Stomach (tissue), 9 donors: ENCODE results near the gene ZNF503. TPM values are rescaled to one million over a fixed set of nuclear protein-coding genes. Genes with fewer than 3 reads are reported as not detected.

Source experiments
- DNase-seq, 2 donors: peaks; one replicate each; pipeline versions ENCODE4 v3.0.0 to v3.0.0-alpha.2; 2013 to 2019
- H3K27ac ChIP-seq, 5 donors: fragments of 200-600 bp in 4 of 5; sonication (generic) in 4 of 5; one replicate each; pipeline ENCODE4 v1.5.1; 2013 to 2019; ENCODE audit warnings: mild to moderate bottlenecking in 1 of 5, moderate library complexity in 1 of 5
- H3K27me3 ChIP-seq, 3 donors: fragments of 200-600 bp; sonication (generic); one replicate each; pipeline ENCODE4 v1.5.1; 2017 to 2019; ENCODE audit warnings: mixed run types in 1 of 3
- H3K36me3 ChIP-seq, 4 donors: fragments of 200-600 bp; sonication (generic); 1 replicate in 3 of 4; 2 replicates in 1 of 4; pipeline ENCODE4 v1.5.1; 2016 to 2019
- H3K4me1 ChIP-seq, 4 donors: fragments of 200-600 bp; sonication (generic); one replicate each; pipeline ENCODE4 v1.5.1; 2016 to 2019
- H3K4me3 ChIP-seq, 4 donors: fragments of 200-600 bp; sonication (generic) in 3 of 4; one replicate each; pipeline ENCODE4 v1.5.1; 2016 to 2019; ENCODE audit warnings: mild to moderate bottlenecking in 1 of 4
- H3K9me3 ChIP-seq, 4 donors: fragments of 200-600 bp; sonication (generic); one replicate each; pipeline ENCODE4 v1.5.1; 2016 to 2019
- CTCF ChIP-seq, 7 experiments: fragments of 450-650 bp in 4 of 7; fragments of 200-600 bp in 3 of 7; sonication (generic) in 3 of 7; IDR thresholded peaks; one replicate each; pipeline ENCODE4 v1.5.1; 2016 to 2019; ENCODE audit warnings: antibody characterized with exemption in 7 of 7, control low read depth in 2 of 7, mild to moderate bottlenecking in 1 of 7
- EP300 ChIP-seq: sonication (generic); formaldehyde crosslinking; IDR thresholded peaks from one replicate; pipeline ENCODE4 v1.6.1; 2017; ENCODE audit warnings: antibody characterized with exemption
- POLR2A ChIP-seq, 4 donors: fragments of 450-650 bp; IDR thresholded peaks; one replicate each; pipeline ENCODE4 v1.6.1; 2016; ENCODE audit warnings: antibody characterized with exemption in 4 of 4, control low read depth in 2 of 4, mild to moderate bottlenecking in 1 of 4, moderate library complexity in 1 of 4
- POLR2AphosphoS5 ChIP-seq, 3 donors: sonication (generic); formaldehyde crosslinking; IDR thresholded peaks; one replicate each; pipeline ENCODE4 v1.6.1; 2016; ENCODE audit warnings: antibody characterized with exemption in 3 of 3
- WGBS, 5 donors: extraction: QIAGEN DNeasy Blood & Tissue Kit in 3 of 5; methylation state at CpG; one replicate each; pipeline versions ENCODE4 v1.1.5 to v1.1.7; 2013 to 2018; 5-methylcytosine and 5-hydroxymethylcytosine counted together
- intact Hi-C: fragments of 100-400 bp; cut with DNase I; formaldehyde crosslinking; loops from one replicate; pipeline ENCODE4 v1.15.1; 2023; ENCODE audit warnings: low total_unique reads
- polyA plus RNA-seq, 3 donors: library from polyadenylated mRNA; stranded (reverse); fragments of 200-250 nt; gene quantifications; one replicate each; pipeline ENCODE4 v1.2.3, GENCODE V29; 2013
- total RNA-seq, 5 donors: library from RNA; depleted of rRNA; stranded (reverse); fragments of >200 nt; gene quantifications; one replicate each; pipeline versions ENCODE4 v1.1.0 to v1.2.3, GENCODE V29; 2014 to 2016
- donor health status: healthy with polysubstance abuse.
- donor health status: Bipolar disorder and iron deficiency.
- donor health status: healthy.

Gene ZNF503
- total and polyA plus RNA-seq, 8 donors = 3.5 to 24.1 (median 10.8) TPM

- 88 to 96% (median 93%) methylated on average over 4 of the region's 4 CpGs for WGBS, 5 donors
- Histone ChIP-seq H3K27ac (no peak overlapping the region), H3K9me3 (peaks cover 0 to 16% (median 8%) of the 10 kb centered on the region in 4 donors), H3K4me3 (no peak overlapping the region), H3K36me3 (peaks cover 0 to 6% (median 0%) of the 10 kb centered on the region in 4 donors), H3K4me1 (peaks cover 0 to 20% (median 8%) of the 10 kb centered on the region in 4 donors), H3K27me3 (no peaks in the 10 kb centered on the region)
- TF ChIP-seq CTCF (IDR thresholded peaks at IDR 0.05) = no peak
- no peak for TF ChIP-seq POLR2AphosphoS5 (IDR thresholded peaks at IDR 0.05)
- TF ChIP-seq POLR2A (IDR thresholded peaks at IDR 0.05) = no peak
- TF ChIP-seq EP300 = no peak
- no peak for DNase-seq
- intact Hi-C loops = no loop called here
Measured at GRCh38 chr10:75439811-75440210, 38.2 kb upstream of the ZNF503 start.

DNA sequence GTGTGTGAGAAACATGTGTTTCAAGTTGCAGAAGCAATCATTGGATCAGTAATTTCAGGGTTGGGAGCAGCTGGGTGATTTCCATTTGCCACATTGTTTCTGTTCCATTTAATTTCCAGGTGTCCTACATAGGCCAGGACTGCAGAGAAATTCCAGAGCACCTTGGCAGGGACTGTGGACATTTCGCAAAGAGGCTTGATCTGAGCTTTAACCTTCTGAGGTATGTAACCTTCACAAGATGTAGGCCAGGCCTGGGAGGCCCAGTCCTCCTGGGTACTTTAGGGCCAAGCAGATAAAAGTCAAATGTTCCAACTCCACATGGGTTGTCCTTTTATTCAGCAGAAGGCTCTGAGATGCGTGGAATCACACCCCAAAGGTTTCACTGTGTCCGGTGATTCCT, 36.7 kb upstream of the ZNF503 start:
- no peak for TF ChIP-seq EP300
- TF ChIP-seq POLR2A (IDR thresholded peaks at IDR 0.05) = no peak
- no peak for TF ChIP-seq CTCF (IDR thresholded peaks at IDR 0.05)
- peak in 1 of 3 donors; percentile 19 for TF ChIP-seq POLR2AphosphoS5 (IDR thresholded peaks at IDR 0.05)
- 63 to 78% (median 71%) methylated on average over 3 of the region's 3 CpGs for WGBS, 5 donors
- peak in 1 of 2 donors; percentile 63 for DNase-seq

DNA sequence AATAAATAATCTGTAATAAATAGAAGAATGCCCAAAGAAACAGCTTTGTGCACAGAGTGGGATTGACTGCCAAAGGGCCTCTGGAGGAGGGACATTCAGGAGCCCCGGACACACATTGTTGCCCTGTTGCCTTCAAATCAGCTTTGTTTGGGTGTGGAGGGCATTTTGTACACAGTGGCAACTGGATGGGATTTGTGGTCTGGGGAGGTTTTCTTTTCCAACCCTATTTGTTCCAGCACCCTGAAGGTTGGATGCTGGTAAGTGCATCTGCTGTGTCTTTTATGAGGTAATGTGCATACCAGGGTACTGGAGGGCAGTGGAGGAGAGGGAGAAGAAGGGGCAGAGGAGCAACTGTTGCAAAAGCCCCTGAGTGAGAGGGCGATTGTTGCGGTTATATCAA, 36.1 kb upstream of the ZNF503 start:
- H3K27ac ChIP-seq = peak overlapping the region in 2 of 5 donors; percentile 29 to 47
- 92 to 99% (median 93%) methylated on average over 3 of the region's 3 CpGs for WGBS, 5 donors
- peaks cover 0 to 6% (median 0%) of the 10 kb centered on the region in 4 donors for H3K36me3 ChIP-seq
- peaks cover 0 to 29% (median 11%) of the 10 kb centered on the region in 4 donors for H3K4me1 ChIP-seq
- no peaks in the 10 kb centered on the region for H3K9me3 ChIP-seq
- no peak overlapping the region for H3K4me3 ChIP-seq
- DNase-seq = no peak
- TF ChIP-seq POLR2A (IDR thresholded peaks at IDR 0.05) (no peak), EP300 (no peak), POLR2AphosphoS5 (IDR thresholded peaks at IDR 0.05) (no peak), CTCF (IDR thresholded peaks at IDR 0.05) (no peak)
- intact Hi-C loops = no loop called here
- no peaks in the 10 kb centered on the region for H3K27me3 ChIP-seq

More for the DNA sequence above, 36.7 kb upstream of the ZNF503 start:
- Histone ChIP-seq H3K27me3 (no peaks in the 10 kb centered on the region), H3K9me3 (peaks cover 0 to 5% (median 2%) of the 10 kb centered on the region in 4 donors), H3K4me3 (no peak overlapping the region), H3K36me3 (peaks cover 0 to 6% (median 0%) of the 10 kb centered on the region in 4 donors), H3K4me1 (peaks cover 0 to 25% (median 11%) of the 10 kb centered on the region in 4 donors), H3K27ac (peak overlapping the region in 3 of 5 donors; percentile 28 to 47 (median 29))
- intact Hi-C loops = no loop called here

DNA sequence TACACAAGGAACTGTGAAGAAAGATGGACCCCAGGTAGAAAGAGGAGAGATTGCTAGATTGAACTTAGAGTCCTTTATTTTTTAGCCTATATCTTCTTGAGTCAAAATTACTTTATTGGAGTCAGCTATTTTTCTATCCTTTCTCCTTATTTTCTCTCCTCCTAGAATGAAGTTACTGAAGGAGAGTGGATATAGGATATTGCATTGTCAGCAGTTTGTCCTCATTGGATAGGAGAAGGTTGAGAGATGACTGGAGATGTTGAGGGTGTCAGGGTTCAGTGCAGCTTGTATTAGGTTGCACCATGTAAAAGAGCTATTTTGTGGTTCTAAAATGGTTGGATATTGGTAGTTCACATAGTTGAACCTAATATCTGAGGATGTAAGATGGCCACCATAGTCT, 35.3 kb upstream of the ZNF503 start:
- Histone ChIP-seq H3K4me1 (peaks cover 0 to 37% (median 17%) of the 10 kb centered on the region in 4 donors), H3K4me3 (no peak overlapping the region), H3K27ac (no peak overlapping the region), H3K27me3 (no peaks in the 10 kb centered on the region), H3K9me3 (no peaks in the 10 kb centered on the region), H3K36me3 (peaks cover 0 to 6% (median 0%) of the 10 kb centered on the region in 4 donors)
- intact Hi-C loops = no loop called here
- DNase-seq = no peak
- TF ChIP-seq POLR2AphosphoS5 (IDR thresholded peaks at IDR 0.05) (no peak), POLR2A (IDR thresholded peaks at IDR 0.05) (no peak), CTCF (IDR thresholded peaks at IDR 0.05) (no peak), EP300 (no peak)
